KMS-11 (cell line): ENCODE data around the gene CAMKK2.

ENCODE experiments used
- H2AFZ ChIP-seq: fragments of 200-600 bp; sonication (generic); 2 replicates; pipeline ENCODE4 v1.6.1; 2016; ENCODE audit warnings: antibody characterized with exemption, mixed run types, low read depth
- H3K27ac ChIP-seq: fragments of 200-600 bp; sonication (generic); 2 replicates; pipeline ENCODE4 v1.6.1; 2016; ENCODE audit warnings: mild to moderate bottlenecking, mixed run types
- H3K27me3 ChIP-seq: fragments of 200-600 bp; sonication (generic); 2 replicates; pipeline ENCODE4 v1.6.1; 2017; ENCODE audit warnings: mild to moderate bottlenecking, low read depth, mixed run types, moderate library complexity; ENCODE audit not compliant: insufficient read depth
- H3K36me3 ChIP-seq: fragments of 200-600 bp; sonication (generic); 2 replicates; pipeline ENCODE4 v1.6.1; 2017; ENCODE audit warnings: mild to moderate bottlenecking, mixed run types; ENCODE audit not compliant: insufficient read depth
- H3K4me1 ChIP-seq: fragments of 200-600 bp; sonication (generic); 2 replicates; pipeline ENCODE4 v1.6.1; 2016; ENCODE audit warnings: mild to moderate bottlenecking, low read depth, mixed run types; ENCODE audit not compliant: poor library complexity, severe bottlenecking
- H3K4me2 ChIP-seq: fragments of 200-600 bp; sonication (generic); 2 replicates; pipeline ENCODE4 v1.7.0; 2016; ENCODE audit warnings: mild to moderate bottlenecking, mixed run types
- H3K4me3 ChIP-seq: fragments of 200-600 bp; sonication (generic); IDR thresholded peaks from 2 replicates; pipeline ENCODE4 v1.6.1; 2017; ENCODE audit warnings: low read depth, low read length, mixed read lengths; ENCODE audit not compliant: insufficient read depth
- H3K79me2 ChIP-seq: fragments of 200-600 bp; sonication (generic); 2 replicates; pipeline ENCODE4 v1.6.1; 2016; ENCODE audit warnings: low read depth, mixed run types; ENCODE audit not compliant: insufficient read depth
- H3K9ac ChIP-seq: fragments of 200-600 bp; sonication (generic); 2 replicates; pipeline ENCODE4 v1.6.1; 2016; ENCODE audit warnings: mild to moderate bottlenecking, mixed run types
- H4K20me1 ChIP-seq: fragments of 200-600 bp; sonication (generic); 2 replicates; pipeline ENCODE4 v1.6.1; 2016; ENCODE audit warnings: mild to moderate bottlenecking, mixed run types; ENCODE audit not compliant: insufficient read depth
- CTCF ChIP-seq: fragments of 200-600 bp; sonication (generic); conservative IDR thresholded peaks from 2 replicates; pipeline ENCODE4 v1.6.1; 2017; ENCODE audit warnings: low read depth, mild to moderate bottlenecking, antibody characterized with exemption, low read length, moderate library complexity, mixed read lengths

CAMKK2 gene

DNA sequence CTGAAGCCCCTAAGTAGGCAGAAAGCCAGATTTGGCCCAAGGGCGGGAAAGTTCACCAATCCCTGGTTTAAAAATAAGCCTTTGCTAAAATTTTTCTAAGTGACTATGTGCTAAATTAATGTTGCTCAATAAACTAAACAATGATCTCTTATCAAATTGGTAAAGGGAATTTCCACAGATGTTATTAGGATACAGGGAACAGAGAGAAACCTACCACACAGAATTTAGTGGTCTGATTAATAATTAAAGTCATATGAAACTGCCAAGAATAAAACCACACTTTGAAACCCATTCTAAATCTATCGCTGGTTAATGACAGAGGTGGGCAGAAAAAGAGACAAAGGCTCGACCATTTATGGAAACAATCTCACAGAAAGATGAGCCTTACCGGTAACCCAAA is 33.7 kb upstream of the CAMKK2 start:
- TF ChIP-seq CTCF = no peak
- Histone ChIP-seq H3K27me3 (no peaks in the 10 kb centered on the region), H3K79me2 (no peaks in the 10 kb centered on the region), H3K4me3 (no peak overlapping the region), H2AFZ (no peak overlapping the region), H4K20me1 (no peaks in the 10 kb centered on the region; the same call in 1 of the 2 replicates), H3K27ac (no peak overlapping the region), H3K4me2 (no peak overlapping the region), H3K36me3 (no peaks in the 10 kb centered on the region; the same call in none of the 2 replicates), H3K4me1 (peaks cover 37% of the 10 kb centered on the region), H3K9ac (no peak overlapping the region)

GRCh38 chr12:121328620-121329019 is 32.1 kb upstream of the CAMKK2 start:
- Histone ChIP-seq H3K27ac (no peak overlapping the region), H3K9ac (no peak overlapping the region), H3K79me2 (no peaks in the 10 kb centered on the region), H3K4me1 (peaks cover 47% of the 10 kb centered on the region), H2AFZ (no peak overlapping the region), H3K4me3 (no peak overlapping the region), H4K20me1 (no peaks in the 10 kb centered on the region), H3K4me2 (no peak overlapping the region), H3K27me3 (no peaks in the 10 kb centered on the region), H3K36me3 (no peaks in the 10 kb centered on the region; the same call in none of the 2 replicates)
- TF ChIP-seq CTCF = no peak

- H3K36me3 ChIP-seq = no peaks in the 10 kb centered on the region; the same call in none of the 2 replicates
Measured at GRCh38 chr12:121326996-121327674, 30.6 kb upstream of the CAMKK2 start.

DNA sequence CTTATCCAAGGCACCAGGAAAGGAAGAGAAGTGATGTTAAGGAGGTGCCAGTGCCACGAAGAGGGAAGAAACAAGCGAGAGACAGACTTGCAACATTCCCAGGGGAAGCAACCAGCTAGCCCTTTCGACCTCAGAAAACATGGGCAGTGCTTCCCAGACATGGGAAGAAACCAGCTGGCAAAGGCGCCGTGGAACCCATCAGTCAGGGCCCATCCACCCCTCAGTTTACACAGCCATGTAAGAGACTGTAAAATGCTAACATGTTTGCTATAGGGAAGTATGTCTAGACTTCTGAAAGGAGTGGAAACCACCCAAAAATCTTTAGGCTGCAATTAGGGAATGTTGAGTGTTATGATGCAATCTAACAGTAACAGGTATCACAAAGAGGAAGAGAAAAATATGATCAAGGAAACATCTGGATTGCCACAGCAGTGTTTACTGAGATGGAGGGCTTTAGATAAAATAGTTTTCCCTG is 29.4 kb upstream of the CAMKK2 start:
- TF ChIP-seq CTCF = no peak
- Histone ChIP-seq H3K4me1 (peaks cover 58% of the 10 kb centered on the region), H3K27me3 (no peaks in the 10 kb centered on the region), H4K20me1 (no peaks in the 10 kb centered on the region), H3K4me3 (no peak overlapping the region), H3K36me3 (no peaks in the 10 kb centered on the region; the same call in none of the 2 replicates), H3K79me2 (no peaks in the 10 kb centered on the region), H2AFZ (no peak overlapping the region), H3K4me2 (peak overlapping the region; percentile 25; the same call in 1 of the 2 replicates), H3K9ac (no peak overlapping the region), H3K27ac (peak overlapping the region; percentile 33; the same call in 1 of the 2 replicates)

More at GRCh38 chr12:121326996-121327674, 30.6 kb upstream of the CAMKK2 start:
- peak overlapping the region; percentile 33; the same call in 1 of the 2 replicates for H3K27ac ChIP-seq
- no peaks in the 10 kb centered on the region for H4K20me1 ChIP-seq
- H3K9ac ChIP-seq = no peak overlapping the region
- H3K79me2 ChIP-seq = no peaks in the 10 kb centered on the region
- TF ChIP-seq CTCF = no peak
- H3K27me3 ChIP-seq = no peaks in the 10 kb centered on the region
- H3K4me1 ChIP-seq = peaks cover 60% of the 10 kb centered on the region
- no peak overlapping the region for H3K4me2 ChIP-seq
- no peak overlapping the region for H2AFZ ChIP-seq
- no peak overlapping the region for H3K4me3 ChIP-seq
